Measurements from ENCODE around the gene PLEKHA8.

GRCh38 chr7:29987811-29988317 lies 40.3 kb upstream of the PLEKHA8 start:
- TF ChIP-seq CTCF (conservative IDR thresholded peaks at IDR 0.05): no peak
- TF ChIP-seq EZH2 (IDR thresholded peaks at IDR 0.05; ENCODE audit: low read depth): no peak

All from PC-9 (cell line).